GM21381 (cell line): ENCODE data around the gene BCAR3.

Source experiments
- ATAC-seq: cut with Tn5 transposase; IDR thresholded peaks from one replicate; pipeline ENCODE4 v1.9.1; 2021; ENCODE audit warnings: mild to moderate bottlenecking, moderate library complexity; ENCODE audit not compliant: unreplicated experiment

BCAR3 gene

DNA sequence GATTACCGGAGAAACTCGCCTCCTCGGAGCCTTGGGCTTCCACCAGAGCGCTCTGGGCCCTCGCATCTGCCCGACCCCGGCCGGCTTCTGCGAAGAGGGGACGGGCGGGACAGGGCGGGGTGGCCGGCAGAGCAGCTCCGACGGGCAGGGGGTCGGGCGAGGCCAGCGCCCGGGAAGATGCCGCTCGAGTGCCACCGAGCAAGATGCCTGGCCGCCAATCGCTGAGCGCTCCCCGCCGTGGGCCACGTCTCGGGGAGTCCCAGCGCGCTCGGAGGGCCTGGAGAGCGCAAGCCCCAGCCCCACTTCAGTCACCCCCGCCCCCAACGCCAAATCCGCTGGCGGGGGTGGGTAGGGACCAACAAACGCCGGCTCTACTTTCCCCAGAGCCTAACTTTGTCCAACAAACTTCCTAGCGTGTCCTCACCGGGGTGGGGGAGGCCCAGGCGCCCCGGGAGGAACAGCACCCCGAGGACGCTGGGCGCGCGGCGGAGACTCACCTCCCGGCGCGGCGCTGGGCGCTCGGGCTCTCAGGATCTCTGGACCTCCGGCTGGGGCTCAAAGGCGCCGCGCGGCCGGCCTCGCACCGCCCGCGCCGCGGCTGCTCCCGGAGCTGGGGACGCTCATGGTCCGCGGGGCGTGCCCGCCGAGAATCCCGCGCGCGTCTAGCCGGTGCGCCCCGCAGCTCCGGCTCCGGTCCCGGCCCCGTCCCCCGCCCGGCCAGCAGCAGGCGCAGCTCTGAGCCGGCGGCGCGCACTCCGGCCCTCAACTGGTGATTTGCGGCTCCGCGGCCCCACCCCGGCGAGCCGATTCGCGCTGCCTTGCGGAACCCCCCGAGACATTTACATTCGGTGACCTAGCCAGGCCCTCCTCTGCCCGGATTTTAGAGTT, at the start of gene BCAR3:
TSS of gene BCAR3 (minus strand) at position 737 of the 888 bp plus-strand sequence. CDS start 6,907 bp downstream, outside the sequence.
- ATAC-seq: peak; percentile 71

GRCh38 chr1:93730621-93731020, 49.0 kb upstream of the BCAR3 start:
- no peak for ATAC-seq

- no peak for ATAC-seq
These were observed 48.3 kb upstream of the BCAR3 start for GRCh38 chr1:93729906-93730305.

- no peak for ATAC-seq
These were observed 47.9 kb upstream of the BCAR3 start for GRCh38 chr1:93729502-93729901.

DNA sequence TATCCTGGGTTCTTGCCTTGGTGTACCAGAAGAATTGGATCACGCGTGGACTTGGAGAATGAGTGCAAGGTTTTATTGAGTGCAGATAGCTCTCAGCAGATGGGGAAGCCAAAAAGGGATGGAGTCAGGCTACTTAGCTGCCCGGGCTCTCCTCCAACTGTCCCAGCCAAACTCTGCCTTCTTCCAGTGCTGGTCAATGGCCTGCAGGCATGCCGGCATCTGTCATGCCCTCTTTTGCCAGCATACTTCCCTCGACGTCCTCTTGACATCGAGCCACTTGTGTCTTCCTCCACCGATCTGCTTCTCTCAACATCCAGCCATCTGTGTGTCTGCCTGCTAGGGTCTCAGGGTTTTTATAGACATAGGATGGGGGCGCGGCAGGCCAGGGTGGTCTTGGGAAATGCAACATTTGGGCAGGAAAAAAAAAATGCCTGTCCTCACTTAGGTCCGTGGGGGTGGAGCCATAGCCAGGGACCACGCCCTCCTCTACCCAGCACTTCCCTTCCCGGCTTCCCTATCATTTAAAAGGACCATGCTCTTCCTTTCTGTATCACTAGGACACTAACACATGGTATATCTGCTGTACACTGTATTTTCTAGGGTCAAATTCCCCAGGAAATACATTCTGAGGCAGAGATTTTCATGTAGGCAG, 47.0 kb upstream of the BCAR3 start:
- ATAC-seq: no peak

DNA sequence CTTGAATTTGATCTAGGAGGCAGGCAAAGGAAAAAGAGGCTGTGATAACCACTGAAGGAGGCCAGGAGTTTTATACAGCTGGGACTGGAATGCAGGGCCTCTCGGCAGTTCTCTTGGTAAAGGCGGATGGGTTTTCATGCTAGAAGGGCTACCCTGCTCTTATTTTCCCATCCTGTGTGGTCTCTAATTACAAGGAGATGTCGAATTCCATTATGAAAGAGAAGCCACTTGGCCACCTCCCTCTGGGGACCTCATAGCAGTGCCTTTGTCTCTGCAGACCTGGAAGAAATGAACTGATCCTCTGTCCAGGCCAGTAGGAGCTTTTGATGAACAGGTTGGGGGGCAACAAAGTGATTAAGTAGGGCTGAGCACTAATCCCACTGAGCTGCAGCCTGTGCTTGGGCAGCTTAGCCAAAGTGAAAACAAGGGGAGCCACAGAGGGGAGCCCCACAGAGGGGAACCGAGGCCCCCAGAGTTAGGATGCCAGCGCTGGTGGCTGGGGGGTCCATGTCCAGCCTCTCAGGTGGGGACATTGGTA, 42.2 kb upstream of the BCAR3 start:
- ATAC-seq: no peak

GRCh38 chr1:93723110-93723509, 41.5 kb upstream of the BCAR3 start:
- ATAC-seq: no peak

DNA sequence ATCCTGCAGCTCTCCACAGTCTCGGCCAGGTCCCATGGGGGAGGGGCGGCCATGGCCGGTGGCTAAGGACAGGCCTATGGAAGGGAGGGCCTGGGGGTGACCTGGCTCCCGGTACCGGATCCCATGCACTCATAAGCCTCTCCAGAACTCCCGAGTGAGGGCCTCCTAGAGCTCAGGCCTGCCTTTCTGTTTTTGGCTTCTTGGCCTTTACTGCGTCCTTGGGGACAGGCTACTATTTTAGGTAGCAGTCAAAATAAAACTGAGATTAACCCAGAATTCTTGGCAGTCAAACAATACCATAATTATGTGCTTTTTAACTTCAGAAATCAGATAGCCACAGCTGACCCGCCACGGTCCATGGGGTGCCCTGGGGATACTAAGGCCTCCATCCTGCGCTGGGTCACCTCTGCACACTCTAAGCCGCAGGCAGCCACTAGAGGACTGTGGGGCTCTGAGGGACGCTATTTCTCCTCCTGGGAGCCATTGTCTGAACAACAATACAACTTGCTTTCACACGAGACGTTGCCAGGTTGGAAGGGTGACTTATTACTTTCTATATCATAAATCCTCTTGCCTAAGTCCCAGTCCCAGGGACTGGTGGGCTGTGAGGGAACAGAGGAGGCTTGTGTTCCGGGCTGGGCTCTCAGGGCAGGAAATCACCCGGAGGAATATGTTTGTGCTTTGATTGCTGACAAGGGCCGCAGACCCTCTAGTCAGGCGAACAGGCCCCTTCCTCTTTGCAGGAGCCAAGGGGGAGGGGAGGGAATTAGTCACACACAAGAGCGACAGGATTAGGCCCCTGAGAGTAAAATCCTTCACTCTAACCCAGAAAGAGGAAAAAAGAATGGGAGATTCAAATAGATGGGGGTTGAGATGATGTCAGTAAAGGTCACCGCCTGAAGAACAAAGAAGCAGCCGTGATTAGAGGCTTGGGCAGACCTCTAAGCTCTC, 40.7 kb upstream of the BCAR3 start:
- ATAC-seq: no peak

- ATAC-seq: no peak
These were observed 39.5 kb upstream of the BCAR3 start for GRCh38 chr1:93720956-93721626.

GRCh38 chr1:93717640-93718039, 36.0 kb upstream of the BCAR3 start:
- ATAC-seq: no peak

DNA sequence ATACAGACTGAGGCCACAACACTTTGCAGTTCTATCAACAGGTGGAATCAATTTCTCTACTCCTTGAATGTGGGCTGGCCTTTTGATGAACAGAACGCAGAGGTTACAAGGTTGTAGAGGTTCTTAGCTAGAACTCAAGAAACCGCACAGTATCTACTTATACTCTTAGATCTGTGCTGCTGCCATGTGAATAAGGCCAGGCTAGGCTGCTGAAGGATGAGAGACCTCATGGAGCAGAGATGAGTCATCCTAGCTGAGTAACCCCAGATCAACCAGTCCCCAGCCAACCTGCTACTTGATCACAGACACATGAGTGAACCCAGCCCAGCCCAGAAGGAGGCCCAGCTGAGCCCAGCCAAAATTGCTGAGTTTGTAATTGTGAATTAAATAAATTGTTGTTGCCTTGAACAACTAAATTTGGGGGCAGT, 35.3 kb upstream of the BCAR3 start:
- no peak for ATAC-seq

DNA sequence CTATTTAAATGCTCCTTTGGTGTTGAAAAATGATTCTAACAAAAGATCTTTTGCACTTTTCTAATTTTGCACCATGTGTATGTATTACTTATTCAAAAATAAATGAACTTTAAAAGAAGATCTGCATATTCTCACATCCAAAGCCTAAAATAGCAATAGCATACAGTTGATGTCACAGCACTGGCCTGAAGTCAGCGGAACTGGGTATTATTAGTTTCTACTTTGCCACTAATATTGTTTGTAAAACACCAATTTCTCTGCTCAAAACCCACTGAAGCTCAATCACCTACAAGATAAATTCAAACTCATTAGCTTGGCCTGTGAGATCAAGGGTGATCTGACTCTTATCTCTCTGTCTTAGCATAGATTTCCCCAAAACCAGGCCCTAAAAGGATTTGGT, 34.5 kb upstream of the BCAR3 start:
- no peak for ATAC-seq

- ATAC-seq: peak; percentile 55
These were observed 34.0 kb upstream of the BCAR3 start for GRCh38 chr1:93715529-93716126.

- no peak for ATAC-seq
These were observed 32.7 kb upstream of the BCAR3 start for GRCh38 chr1:93714356-93714755.

- no peak for ATAC-seq
These were observed 31.7 kb upstream of the BCAR3 start for GRCh38 chr1:93713341-93713740.

DNA sequence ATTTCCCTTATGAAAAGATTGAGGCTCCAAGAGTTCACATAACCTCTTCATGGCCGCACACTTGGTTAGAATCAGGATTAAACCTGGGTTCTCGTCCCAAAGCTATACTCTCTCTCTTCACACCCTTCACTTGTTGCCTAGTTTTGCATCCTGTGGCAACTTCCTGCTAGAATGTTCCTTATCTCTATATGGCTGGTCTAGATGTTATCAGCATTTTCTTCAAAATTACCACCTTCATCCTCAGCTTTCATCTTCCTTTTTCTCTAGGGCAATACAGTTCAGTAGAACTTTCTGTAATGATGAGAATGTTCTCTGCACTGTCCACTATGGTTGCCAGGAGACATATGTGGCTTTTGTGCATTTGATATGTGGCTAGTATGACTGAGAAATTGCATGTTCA, 31.1 kb upstream of the BCAR3 start:
- ATAC-seq: no peak

DNA sequence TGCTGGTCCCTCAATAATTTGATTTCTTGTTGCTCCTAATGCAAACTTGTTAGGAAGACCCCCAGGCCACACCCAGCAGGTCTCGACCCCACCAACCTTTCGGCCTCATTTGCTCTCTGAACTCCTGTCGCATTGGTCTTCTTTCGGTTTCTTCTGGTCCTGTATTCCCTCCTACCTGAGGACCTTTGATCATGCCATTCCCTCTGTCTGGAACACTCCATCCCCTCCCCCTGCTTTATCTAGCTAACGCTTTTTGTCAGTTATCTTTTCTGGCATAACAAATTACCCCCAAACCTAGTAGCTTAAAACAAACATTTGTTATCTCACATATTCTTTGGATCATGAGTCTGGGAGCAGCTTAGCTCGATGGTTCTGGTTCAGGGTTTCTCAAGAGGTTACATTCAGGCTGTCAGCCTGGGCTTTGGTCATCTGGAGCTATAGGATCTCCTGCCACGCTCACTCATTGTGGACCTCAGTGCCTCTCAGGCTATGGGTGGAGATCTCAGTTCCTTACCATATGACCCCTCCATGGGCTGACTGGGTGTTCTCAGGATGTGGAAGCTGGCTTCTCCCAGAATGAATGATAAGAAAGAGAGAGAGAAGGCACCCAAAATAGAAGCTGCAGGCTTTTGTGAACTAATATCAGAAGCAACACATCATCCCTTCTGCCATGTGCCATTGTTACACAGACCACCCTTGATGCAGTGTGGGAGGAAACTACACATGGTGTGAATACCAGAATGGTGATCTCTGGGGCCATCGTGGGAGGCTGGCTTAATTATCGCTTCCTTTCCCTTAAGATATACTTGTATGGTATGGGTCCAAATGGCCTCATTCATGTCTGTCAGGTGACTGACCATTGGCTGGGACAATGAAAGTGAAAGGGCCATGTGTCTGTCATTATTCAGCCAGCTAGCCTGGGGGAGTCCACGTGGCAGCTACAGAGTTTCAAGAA, 29.1 kb upstream of the BCAR3 start:
- ATAC-seq: no peak

DNA sequence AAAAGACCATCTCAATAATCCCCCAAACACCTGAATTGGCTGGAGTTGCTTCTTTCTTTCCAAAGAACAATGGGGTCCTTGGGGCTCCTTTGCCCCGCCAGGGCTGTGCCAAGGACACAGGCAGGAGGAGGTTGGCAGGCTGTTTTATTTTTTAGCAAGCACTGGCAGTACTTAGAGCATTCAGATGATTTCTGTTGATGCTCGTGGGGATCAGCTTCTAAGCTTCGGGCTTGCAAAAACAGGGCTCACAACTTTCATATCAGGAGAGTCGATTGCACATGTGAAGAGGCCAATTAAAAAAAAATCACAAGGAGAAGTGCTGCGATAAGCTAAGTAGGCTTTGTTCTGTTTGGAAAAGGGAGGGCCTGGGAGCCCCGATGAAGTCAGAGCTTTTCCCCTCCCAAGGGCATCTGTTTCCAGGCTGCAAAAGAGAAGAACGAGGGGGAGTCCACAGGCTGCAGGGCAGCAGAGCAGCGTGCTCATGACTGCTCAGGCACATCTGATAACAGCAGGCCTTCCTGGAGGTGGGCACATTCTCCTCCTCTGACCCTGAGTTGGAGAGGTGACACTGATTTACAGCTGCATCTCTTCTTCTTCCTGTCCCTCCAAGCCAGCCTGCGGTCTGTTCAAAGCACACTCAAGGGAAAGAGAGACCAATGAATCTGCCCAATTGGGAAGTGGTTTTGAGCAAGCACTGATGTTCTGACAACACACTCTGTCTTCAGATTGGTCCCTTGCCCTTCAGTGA, 27.3 kb upstream of the BCAR3 start:
- peak; percentile 26 for ATAC-seq
